Cerebellar nuclear complex (tissue), 1 donor: ENCODE data around the gene RNF138.
"Not testable (repeated sequence)": the region's sequence is repeated elsewhere in the genome, so short reads cannot be mapped to it uniquely, and the experiment has no call there.

Source experiments
- DNase-seq, 2 experiments: peaks; one replicate each; lab custom pipeline; 2025; lab: John Stamatoyannopoulos, UW

Gene RNF138

DNA sequence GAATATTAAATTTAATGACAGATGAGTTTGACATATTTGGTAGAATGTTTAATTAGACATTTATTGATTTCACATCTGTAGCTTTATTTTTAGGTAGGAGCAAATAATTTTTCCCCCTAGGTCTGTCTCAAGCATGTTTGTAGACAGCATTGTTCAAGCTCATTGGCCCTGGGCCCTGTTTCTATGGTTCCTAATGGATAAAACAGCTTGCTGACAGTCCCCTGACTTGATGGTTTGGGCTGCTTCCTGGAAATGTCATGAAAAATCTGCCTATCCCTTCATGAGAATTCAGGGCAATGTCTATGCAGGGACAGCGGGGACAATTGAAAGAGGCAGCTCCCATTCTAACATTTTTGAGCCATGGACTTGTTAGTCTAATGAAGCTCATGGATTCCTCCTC lies 83.6 kb downstream of the RNF138 start:
- DNase-seq, result no peak

GRCh38 chr18:32176745-32177144 lies 85.1 kb downstream of the RNF138 start:
- not testable (repeated sequence) for DNase-seq

GRCh38 chr18:32177530-32177929 lies 85.9 kb downstream of the RNF138 start:
- DNase-seq, result no peak
